Loucy (cell line): ENCODE data around the gene TMEM182.

ENCODE experiments used
- CTCF ChIP-seq: fragments of 200-600 bp; sonication (generic); conservative IDR thresholded peaks from 2 replicates; pipeline ENCODE4 v1.5.1; 2014; ENCODE audit warnings: mild to moderate bottlenecking, antibody characterized with exemption, low read length
- EZH2phosphoT487 ChIP-seq: fragments of 200-600 bp; IDR thresholded peaks from 2 replicates; pipeline ENCODE4 v1.6.1; 2018; ENCODE audit warnings: antibody characterized with exemption, mild to moderate bottlenecking, moderate library complexity, borderline replicate concordance

DNA sequence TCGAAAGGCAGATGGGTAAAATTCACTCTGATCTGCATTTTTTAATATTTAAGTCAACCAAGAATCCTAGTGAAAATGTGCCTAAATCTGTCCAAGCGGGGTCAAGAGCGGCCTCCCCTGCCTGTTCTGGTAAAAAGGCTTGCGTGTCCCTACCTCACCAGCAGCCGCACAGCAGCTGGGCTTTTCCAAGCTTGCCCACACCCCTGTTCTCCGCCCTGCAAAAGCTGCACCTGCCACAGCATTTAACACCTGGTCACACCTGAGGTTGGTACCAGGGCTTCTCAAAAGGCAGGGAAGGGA lies 25.8 kb upstream of the TMEM182 start:
- no peak for TF ChIP-seq CTCF
- no peak for TF ChIP-seq EZH2phosphoT487
